GM12873 (cell line): ENCODE results near the gene NUFIP1.

Experiments
- CTCF ChIP-seq: IDR thresholded peaks from 2 replicates; pipeline ENCODE4 v1.5.1; 2012; ENCODE audit warnings: low read depth, mild to moderate bottlenecking, moderate library complexity, low read length, control low read depth; ENCODE audit not compliant: insufficient read depth; ENCODE audit errors: missing control alignments

The NUFIP1 gene

GRCh38 chr13:44927968-44928367 lies 61.3 kb downstream of the NUFIP1 start:
- no peak for TF ChIP-seq CTCF

GRCh38 chr13:44921931-44922758 lies 67.1 kb downstream of the NUFIP1 start:
- no peak for TF ChIP-seq CTCF

GRCh38 chr13:44921246-44921877 lies 67.9 kb downstream of the NUFIP1 start:
- no peak for TF ChIP-seq CTCF

GRCh38 chr13:44920013-44920412 lies 69.3 kb downstream of the NUFIP1 start:
- no peak for TF ChIP-seq CTCF

- TF ChIP-seq CTCF: no peak
Measured at GRCh38 chr13:44919104-44919804, 70.0 kb downstream of the NUFIP1 start.

- peak; percentile 88 for TF ChIP-seq CTCF
Measured at GRCh38 chr13:44918326-44919103, 70.8 kb downstream of the NUFIP1 start.
